Activated CD8-positive, alpha-beta memory T cell treated with anti-CD3 and anti-CD28 coated beads for 24 hours (primary cell): ENCODE data around the gene ABCG2.

Experiments used
- DNase-seq: peaks from one replicate; pipeline ENCODE4 v3.0.0-alpha.2; 2020

Gene ABCG2

DNA sequence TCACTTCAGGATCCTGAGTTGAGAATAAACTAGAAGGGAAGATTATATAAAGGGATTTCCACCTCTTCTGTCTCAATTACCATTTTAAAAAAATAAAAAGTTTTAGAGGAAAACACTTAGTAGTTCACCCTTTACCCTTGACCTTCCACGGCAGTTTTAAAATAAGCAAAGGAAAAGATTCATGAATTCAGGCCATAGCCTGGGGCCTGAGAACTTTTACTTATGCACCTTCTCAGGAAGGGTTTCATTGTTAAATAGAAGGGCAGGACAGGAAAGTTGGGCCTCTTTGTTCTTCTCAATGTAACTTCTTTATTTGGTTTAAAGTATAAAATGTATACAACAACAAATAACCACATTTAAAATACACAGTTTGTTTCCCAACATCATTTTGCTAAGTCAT is 96.1 kb downstream of the ABCG2 start:
- DNase-seq: no peak

DNA sequence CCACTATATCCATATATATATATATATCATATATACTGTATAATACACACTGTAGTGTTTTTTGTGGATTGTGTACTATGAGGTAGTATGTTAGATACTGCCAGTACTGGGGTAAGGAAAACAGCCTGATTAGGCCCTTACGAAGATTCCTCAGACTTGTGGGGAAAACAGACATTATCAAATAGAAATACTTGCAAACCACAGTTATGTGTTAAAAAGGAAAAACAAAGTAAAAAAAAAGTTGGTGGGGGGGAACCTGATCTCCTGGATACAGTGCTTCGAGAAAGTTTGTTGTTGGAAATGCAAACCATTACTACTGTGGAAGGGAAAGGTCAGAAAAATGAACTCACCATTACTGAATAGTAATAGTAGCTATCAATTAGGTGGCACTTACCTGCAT is 98.0 kb downstream of the ABCG2 start:
- DNase-seq: no peak

DNA sequence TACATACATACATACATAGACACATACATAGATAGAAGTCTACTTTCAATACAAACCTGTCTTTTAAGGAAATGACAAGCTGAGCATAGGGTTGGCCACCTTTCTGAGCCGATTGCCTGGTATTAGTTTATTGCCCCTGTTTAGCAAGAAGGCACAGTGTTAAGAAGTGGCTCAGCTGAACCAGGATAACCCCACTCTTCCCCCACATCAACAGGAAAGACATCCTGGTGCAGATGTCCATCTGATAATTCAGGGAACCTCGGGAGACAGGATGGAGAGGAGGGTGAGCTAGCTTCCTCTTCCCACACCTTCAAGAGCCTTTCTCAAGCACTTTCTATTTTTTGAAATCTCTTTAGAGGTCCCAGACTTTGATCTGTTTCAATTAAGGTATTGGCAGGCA is 98.7 kb downstream of the ABCG2 start:
- no peak for DNase-seq

DNA sequence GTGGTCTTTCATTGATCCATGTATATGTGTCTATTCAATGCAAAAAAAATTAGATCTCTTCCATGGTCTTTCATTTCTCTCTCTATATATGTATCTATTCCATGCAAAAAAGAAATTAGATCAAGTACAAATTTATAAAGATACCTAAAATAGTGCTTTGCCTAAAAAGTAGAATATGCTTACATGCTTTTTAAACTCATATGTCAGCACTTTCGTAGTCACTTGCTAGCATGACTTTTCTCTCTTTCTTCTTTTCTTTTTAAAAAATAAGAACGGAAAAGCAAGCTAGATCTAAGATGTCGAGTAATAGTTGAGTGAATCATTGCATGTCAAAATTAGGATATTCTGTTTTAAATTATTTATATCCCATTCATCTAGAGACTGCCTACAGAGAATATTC is 100.1 kb downstream of the ABCG2 start:
- DNase-seq: no peak

DNA sequence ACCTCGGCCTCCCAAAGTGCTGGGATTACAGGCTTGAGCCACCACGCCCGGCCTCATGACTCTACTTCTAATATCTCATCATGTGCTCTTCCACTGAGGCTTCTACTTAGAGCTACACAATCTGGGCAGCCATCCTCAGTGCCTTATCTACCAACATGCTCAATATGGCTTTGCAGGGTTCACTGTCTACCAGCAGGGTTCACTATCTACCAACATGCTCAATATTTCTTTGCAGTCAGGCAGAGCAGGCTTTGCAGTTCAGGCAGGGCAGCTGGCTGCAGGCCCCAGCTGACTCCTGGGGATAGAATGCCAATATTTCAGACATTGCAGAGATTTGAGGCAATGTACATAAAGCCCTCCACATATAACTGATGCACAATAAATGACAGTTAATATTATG is 103.5 kb downstream of the ABCG2 start:
- no peak for DNase-seq

DNA sequence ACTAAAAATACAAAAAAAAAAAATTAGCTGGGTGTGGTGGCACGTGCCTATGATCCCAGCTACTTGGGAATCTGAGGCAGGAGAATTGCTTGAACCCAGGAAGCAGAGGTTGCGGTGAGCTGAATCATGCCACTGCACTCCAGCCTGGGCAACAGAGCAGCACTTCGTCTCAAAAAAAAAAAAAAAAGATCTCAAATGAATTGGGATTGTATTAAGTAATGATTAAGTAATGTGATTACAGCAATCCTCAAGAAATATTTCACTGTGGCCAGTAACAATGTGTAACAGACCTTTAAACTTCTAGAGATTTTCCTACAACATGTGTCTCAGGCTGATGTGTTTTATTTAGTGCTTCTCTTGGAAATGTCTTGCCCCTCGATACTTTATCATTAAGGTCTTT is 104.2 kb downstream of the ABCG2 start:
- no peak for DNase-seq

DNA sequence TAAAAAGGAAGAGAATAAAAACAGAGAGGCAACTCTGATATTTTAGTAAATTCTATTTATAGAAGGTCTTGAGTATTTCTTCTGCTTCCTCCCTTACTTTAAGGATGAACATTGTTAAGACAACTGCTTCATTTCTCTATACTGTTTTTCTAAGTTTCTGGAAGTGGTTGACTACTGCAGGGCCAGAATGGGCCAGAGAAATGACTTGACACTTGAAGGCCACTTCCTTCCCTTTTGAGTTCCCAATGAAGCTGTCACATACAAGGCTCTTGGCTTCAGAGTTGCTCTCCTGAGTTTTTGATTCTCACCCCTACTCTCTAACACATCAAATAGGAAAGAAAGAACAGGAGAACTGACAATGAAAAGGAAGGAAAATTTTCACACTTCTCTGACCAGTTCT is 113.4 kb downstream of the ABCG2 start:
- DNase-seq: no peak

DNA sequence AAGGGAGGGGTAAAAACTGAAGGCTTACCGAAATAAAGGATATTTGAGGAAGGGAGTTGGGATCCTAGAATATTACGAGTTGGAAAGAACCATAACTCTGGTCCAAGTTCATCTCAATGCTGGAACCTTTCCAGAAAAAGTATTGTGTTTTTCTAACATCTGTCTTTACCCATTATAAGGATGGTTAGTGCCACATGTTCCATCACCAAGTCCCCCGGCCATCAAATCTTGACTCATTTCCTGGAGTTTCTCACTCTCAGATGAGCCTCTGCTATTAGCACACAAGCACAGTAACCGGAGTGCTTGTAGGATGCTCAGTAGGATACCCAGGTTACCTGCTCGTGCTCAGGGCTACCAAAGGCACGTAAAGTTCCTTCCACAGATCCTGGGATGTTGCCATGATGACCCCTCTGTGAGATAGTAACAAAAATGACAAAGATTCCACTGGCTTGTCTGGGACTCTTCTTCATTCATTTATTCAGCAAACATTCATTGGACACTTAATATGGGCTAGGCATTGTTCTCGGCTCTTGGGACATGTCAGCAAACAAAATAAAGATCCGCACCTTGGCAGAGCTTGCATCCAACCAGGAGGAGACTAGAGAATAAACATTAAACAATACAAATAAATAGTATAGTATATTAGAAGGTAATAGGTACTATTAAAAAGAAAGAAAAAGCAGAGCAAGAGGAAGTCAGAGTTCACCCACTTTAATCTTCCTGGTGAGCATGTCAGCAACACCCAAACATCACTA is 114.7 kb downstream of the ABCG2 start:
- no peak for DNase-seq

DNA sequence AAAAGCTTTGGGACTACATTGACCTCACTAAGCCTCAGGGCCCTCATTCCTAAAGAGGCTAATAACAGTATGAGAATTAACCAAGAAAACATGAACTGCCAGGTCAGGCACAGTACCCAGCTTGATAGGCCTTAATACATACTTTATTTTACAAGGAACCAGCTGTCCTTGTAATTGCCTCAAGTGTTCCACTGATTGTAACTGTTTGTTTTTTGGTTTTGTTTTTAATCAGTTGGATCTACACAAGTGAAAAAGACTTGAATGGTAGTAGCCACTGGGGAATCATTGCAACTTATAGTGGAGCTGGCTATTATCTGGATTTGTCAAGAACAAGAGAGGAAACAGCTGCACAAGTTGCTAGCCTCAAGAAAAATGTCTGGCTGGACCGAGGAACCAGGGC is 115.4 kb downstream of the ABCG2 start:
- DNase-seq: no peak

DNA sequence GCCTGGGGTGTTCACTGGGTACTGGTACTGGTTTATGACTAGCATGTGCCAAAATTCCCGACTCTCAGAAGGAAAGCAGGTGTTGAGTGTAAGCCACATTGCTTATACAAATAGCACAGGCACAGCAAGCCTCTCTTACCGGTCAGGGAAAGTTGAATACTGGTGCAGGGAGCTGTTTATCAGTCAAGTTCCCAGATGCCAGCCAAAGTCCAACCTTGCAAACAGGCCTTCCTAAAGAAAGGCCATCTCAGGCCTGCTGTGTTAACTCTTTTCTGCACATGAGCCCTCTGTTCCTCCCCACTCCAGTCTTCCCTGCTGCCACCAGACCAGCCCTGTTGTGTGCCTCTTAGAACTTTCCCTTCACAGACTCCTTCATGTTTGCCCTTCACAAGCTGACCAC is 116.8 kb downstream of the ABCG2 start:
- no peak for DNase-seq

DNA sequence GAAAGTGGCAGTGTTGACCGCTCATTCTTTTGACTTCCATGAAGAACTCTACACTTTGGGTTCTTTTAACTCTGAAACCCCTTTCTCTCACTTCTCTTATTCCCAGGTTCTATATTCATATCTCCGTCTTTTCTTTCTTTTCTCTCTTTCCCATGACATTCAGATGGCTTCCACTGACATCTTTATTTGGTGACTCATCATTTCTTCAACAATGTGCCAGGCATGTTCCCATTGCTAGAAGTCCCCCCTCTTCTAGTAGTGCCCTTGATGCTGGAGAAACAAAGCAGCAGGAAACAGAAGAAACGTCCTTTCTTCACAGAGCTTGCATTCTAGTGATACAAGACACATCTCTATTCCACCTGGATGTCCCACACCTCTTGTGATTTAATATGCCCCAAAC is 117.7 kb downstream of the ABCG2 start:
- no peak for DNase-seq
